Loucy (cell line): ENCODE measurements around the gene ASS1.

Experiments
- EZH2phosphoT487 ChIP-seq: fragments of 200-600 bp; IDR thresholded peaks from 2 replicates; pipeline ENCODE4 v1.6.1; 2018; ENCODE audit warnings: antibody characterized with exemption, mild to moderate bottlenecking, moderate library complexity, borderline replicate concordance
- TF ChIP-seq, protein P1 (sequence below): fragments of 200-600 bp; sonication (generic); conservative IDR thresholded peaks from 2 replicates; pipeline ENCODE4 v1.5.1; 2014; ENCODE audit warnings: mild to moderate bottlenecking, antibody characterized with exemption, low read length

DNA sequence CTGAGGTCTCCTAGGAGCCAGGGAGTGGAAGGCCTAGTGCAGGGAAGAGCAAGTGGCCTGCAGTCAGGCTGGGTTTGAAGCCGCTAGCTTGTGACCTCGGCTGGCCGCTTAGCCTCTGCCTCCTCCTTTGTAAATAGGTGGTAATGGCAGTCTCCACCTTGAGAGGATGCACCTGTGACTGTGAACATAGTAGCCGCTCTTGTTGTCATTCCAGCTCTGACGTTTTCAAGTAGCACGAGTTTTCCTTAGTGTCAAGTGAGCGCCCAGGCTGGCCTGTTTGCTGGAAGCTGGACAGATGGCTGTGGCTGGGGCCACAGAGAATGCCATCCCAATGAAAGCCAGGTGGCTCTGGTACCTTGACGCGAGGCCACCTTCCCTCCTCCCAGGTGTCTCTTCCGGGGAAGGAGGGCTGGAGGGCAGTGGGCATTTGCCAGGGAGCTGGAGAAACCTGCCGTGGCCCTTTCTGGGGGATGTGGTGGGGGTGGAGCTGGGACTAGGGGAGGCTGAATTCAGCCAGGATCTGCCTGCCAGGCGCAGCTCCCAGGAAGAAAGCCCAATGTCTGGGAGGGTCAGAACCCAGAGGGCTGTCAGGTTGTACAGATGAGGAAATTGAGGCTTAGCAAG lies 2.5 kb downstream of the ASS1 start:
- TF ChIP-seq, protein P1, sequence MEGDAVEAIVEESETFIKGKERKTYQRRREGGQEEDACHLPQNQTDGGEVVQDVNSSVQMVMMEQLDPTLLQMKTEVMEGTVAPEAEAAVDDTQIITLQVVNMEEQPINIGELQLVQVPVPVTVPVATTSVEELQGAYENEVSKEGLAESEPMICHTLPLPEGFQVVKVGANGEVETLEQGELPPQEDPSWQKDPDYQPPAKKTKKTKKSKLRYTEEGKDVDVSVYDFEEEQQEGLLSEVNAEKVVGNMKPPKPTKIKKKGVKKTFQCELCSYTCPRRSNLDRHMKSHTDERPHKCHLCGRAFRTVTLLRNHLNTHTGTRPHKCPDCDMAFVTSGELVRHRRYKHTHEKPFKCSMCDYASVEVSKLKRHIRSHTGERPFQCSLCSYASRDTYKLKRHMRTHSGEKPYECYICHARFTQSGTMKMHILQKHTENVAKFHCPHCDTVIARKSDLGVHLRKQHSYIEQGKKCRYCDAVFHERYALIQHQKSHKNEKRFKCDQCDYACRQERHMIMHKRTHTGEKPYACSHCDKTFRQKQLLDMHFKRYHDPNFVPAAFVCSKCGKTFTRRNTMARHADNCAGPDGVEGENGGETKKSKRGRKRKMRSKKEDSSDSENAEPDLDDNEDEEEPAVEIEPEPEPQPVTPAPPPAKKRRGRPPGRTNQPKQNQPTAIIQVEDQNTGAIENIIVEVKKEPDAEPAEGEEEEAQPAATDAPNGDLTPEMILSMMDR = no peak
- TF ChIP-seq EZH2phosphoT487 = no peak
